ENCODE data around the gene PAQR9. TPM values are rescaled to one million over a fixed set of nuclear protein-coding genes. Genes with fewer than 3 reads are reported as not detected.
"Not testable (repeated sequence)": the region's sequence is repeated elsewhere in the genome, so short reads cannot be mapped to it uniquely, and the experiment has no call there.

PAQR9 gene
- total RNA-seq, result 10.7 TPM
- long read RNA-seq, transcript PAQR9-201 (1 exons, 2,452 nt), result major isoform, 19 of 20 reads
- long read RNA-seq, partial matches to known transcripts, result 0 of 20 reads
- long read RNA-seq, other reads (novel, unspliced or antisense), result 1 of 20 reads

- intact Hi-C loops (cut with DNase I), result no loop called here
- no peak for DNase-seq (ENCODE audit: low spot score)
These were observed at the start of gene PAQR9 for GRCh38 chr3:142963516-142964448. Gene PAQR9, minus strand, starts transcription at chr3:142963674. Its CDS starts 338 bp downstream, at chr3:142963336.

GRCh38 chr3:143011705-143012104, 48.2 kb upstream of the PAQR9 start:
- no peak for DNase-seq (ENCODE audit: low spot score)
- intact Hi-C loops (cut with DNase I), result no loop called here

GRCh38 chr3:143010024-143010423, 46.5 kb upstream of the PAQR9 start:
- intact Hi-C loops (cut with DNase I), result no loop called here
- DNase-seq (ENCODE audit: low spot score), result no peak

GRCh38 chr3:143004823-143005222, 41.3 kb upstream of the PAQR9 start:
- intact Hi-C loops (cut with DNase I), result loop anchor here (10.0 kb wide), 1 partner anchor 280 kb away; the partner anchor contains the start of gene TRPC1
- no peak for DNase-seq (ENCODE audit: low spot score)

GRCh38 chr3:143002727-143003126, 39.3 kb upstream of the PAQR9 start:
- intact Hi-C loops (cut with DNase I), result loop anchor here (10.0 kb wide), 1 partner anchor 278 kb away; the partner anchor contains the start of gene TRPC1
- DNase-seq (ENCODE audit: low spot score), result no peak

- no peak for DNase-seq (ENCODE audit: low spot score)
- intact Hi-C loops (cut with DNase I), result loop anchor here (10.0 kb wide), 1 partner anchor 277 kb away; the partner anchor contains the start of gene TRPC1
These were observed 38.7 kb upstream of the PAQR9 start for GRCh38 chr3:143002083-143002712.

GRCh38 chr3:143001369-143002082, 38.1 kb upstream of the PAQR9 start, which contains the start of gene U2SURP:
Gene U2SURP, plus strand, starts transcription at chr3:143001570. Its CDS starts 59 bp downstream, at chr3:143001629.
- DNase-seq (ENCODE audit: low spot score), result peak; percentile 98
- intact Hi-C loops (cut with DNase I), result loop anchor here (2.0 to 10.0 kb wide), 3 partner anchors 277 to 423 kb away; partner anchors contain the start of genes ATR and TRPC1

GRCh38 chr3:143001034-143001368, 37.5 kb upstream of the PAQR9 start:
- peak; percentile 80 for DNase-seq (ENCODE audit: low spot score)
- intact Hi-C loops (cut with DNase I), result loop anchor here (2.0 to 10.0 kb wide), 3 partner anchors 276 to 422 kb away; partner anchors contain the start of genes ATR and TRPC1

- intact Hi-C loops (cut with DNase I), result loop anchor here (2.0 to 10.0 kb wide), 3 partner anchors 276 to 422 kb away; partner anchors contain the start of genes ATR and TRPC1
These were observed 37.1 kb upstream of the PAQR9 start for GRCh38 chr3:143000528-143000927.

GRCh38 chr3:142999881-143000280, 36.4 kb upstream of the PAQR9 start:
- DNase-seq (ENCODE audit: low spot score), result no peak
- intact Hi-C loops (cut with DNase I), result loop anchor here (2.0 to 10.0 kb wide), 3 partner anchors 275 to 421 kb away; partner anchors contain the start of genes ATR and TRPC1

More at GRCh38 chr3:143000528-143000927, 37.1 kb upstream of the PAQR9 start:
- no peak for DNase-seq (ENCODE audit: low spot score)

- intact Hi-C loops (cut with DNase I), result no loop called here
- no peak for DNase-seq (ENCODE audit: low spot score)
These were observed 35.0 kb upstream of the PAQR9 start for GRCh38 chr3:142998439-142998838.

- intact Hi-C loops (cut with DNase I), result no loop called here
- DNase-seq (ENCODE audit: low spot score), result no peak
These were observed 33.9 kb upstream of the PAQR9 start for GRCh38 chr3:142997330-142997729.

GRCh38 chr3:142993958-142994442, 30.5 kb upstream of the PAQR9 start:
- intact Hi-C loops (cut with DNase I), result loop anchor here (2.0 to 5.0 kb wide), 3 partner anchors 65 to 407 kb away; no protein-coding TSS in a partner anchor

GRCh38 chr3:142992323-142992722, 28.8 kb upstream of the PAQR9 start:
- intact Hi-C loops (cut with DNase I), result loop anchor here (2.0 to 5.0 kb wide), 2 partner anchors 64 to 405 kb away; no protein-coding TSS in a partner anchor
- DNase-seq (ENCODE audit: low spot score), result no peak

More at GRCh38 chr3:142993958-142994442, 30.5 kb upstream of the PAQR9 start:
- no peak for DNase-seq (ENCODE audit: low spot score)

GRCh38 chr3:142990721-142991120, 27.2 kb upstream of the PAQR9 start:
- no peak for DNase-seq (ENCODE audit: low spot score)
- intact Hi-C loops (cut with DNase I), result loop anchor here (5.0 kb wide), 1 partner anchor 403 kb away; no protein-coding TSS in a partner anchor

- intact Hi-C loops (cut with DNase I); DNase-seq (ENCODE audit: low spot score): not testable (repeated sequence)
These were observed 25.4 kb upstream of the PAQR9 start for GRCh38 chr3:142988826-142989225.

GRCh38 chr3:142988221-142988620, 24.7 kb upstream of the PAQR9 start:
- intact Hi-C loops (cut with DNase I); DNase-seq (ENCODE audit: low spot score): not testable (repeated sequence)

- intact Hi-C loops (cut with DNase I), result no loop called here
- no peak for DNase-seq (ENCODE audit: low spot score)
These were observed 24.2 kb upstream of the PAQR9 start for GRCh38 chr3:142987707-142988106.
